CD14-positive monocyte (primary cell): Measurements from ENCODE around the gene SLC9A9. TPM values are rescaled to one million over a fixed set of nuclear protein-coding genes. Genes with fewer than 3 reads are reported as not detected.

ENCODE experiments used
- DNase-seq, 3 donors: peaks; one replicate each; pipeline ENCODE4 v3.0.0-alpha.2; 2011 to 2022
- H2AFZ ChIP-seq: 2 replicates; pipeline ENCODE4 v1.6.0; 2012; ENCODE audit warnings: mild to moderate bottlenecking, low read depth, low read length, inconsistent platforms; ENCODE audit not compliant: insufficient read depth, poor library complexity, severe bottlenecking
- H3K27ac ChIP-seq, 2 donors: 1 replicate in 1 of 2; 2 replicates in 1 of 2; pipeline ENCODE4 v1.5.1; 2012 to 2013; ENCODE audit warnings: low read length in 2 of 2, control low read depth in 1 of 2, inconsistent platforms in 1 of 2, low read depth in 1 of 2, mild to moderate bottlenecking in 1 of 2
- H3K27me3 ChIP-seq, 2 donors: one replicate each; pipeline versions ENCODE4 v1.6.0 to v1.6.1; 2011 to 2013; ENCODE audit warnings: low read length in 2 of 2; ENCODE audit not compliant: control insufficient read depth in 2 of 2, insufficient read depth in 2 of 2
- H3K36me3 ChIP-seq, 2 donors: replicated peaks in 1 of 2; 1 replicate in 1 of 2; 2 replicates in 1 of 2; pipeline versions ENCODE4 v1.5.1 to v1.6.1; 2012 to 2013; ENCODE audit warnings: low read length in 2 of 2, control low read depth in 1 of 2, inconsistent platforms in 1 of 2, mild to moderate bottlenecking in 1 of 2; ENCODE audit not compliant: insufficient read depth in 2 of 2, control insufficient read depth in 1 of 2
- H3K4me1 ChIP-seq, 2 donors: 1 replicate in 1 of 2; 2 replicates in 1 of 2; pipeline versions ENCODE4 v1.5.1 to v1.6.1; 2012 to 2013; ENCODE audit warnings: low read length in 2 of 2, control low read depth in 1 of 2, inconsistent platforms in 1 of 2, mild to moderate bottlenecking in 1 of 2, moderate library complexity in 1 of 2; ENCODE audit not compliant: insufficient read depth in 2 of 2, control insufficient read depth in 1 of 2
- H3K4me2 ChIP-seq: replicated peaks from 2 replicates; pipeline ENCODE3; 2012; ENCODE audit warnings: low read length, moderate library complexity, mild to moderate bottlenecking; ENCODE audit not compliant: poor library complexity, severe bottlenecking; ENCODE audit errors: extremely low read depth
- H3K4me3 ChIP-seq, 3 experiments: fragments of 200-600 bp in 1 of 3; sonication (generic) in 1 of 3; replicated peaks in 1 of 3; 1 replicate in 2 of 3; 2 replicates in 1 of 3; pipeline ENCODE4 v1.5.1; 2011 to 2013; ENCODE audit warnings: low read length in 3 of 3, mild to moderate bottlenecking in 3 of 3, control low read depth in 2 of 3, low read depth in 2 of 3, inconsistent platforms in 1 of 3, moderate library complexity in 1 of 3
- H3K79me2 ChIP-seq: 2 replicates; pipeline ENCODE4 v1.6.0; 2012; ENCODE audit warnings: mild to moderate bottlenecking, control low read depth, inconsistent platforms, low read length, moderate library complexity; ENCODE audit not compliant: insufficient read depth
- H3K9ac ChIP-seq: 2 replicates; pipeline ENCODE4 v1.6.0; 2017; ENCODE audit warnings: low read length, mild to moderate bottlenecking; ENCODE audit not compliant: insufficient read depth, poor library complexity, severe bottlenecking
- H3K9me3 ChIP-seq, 2 donors: replicated peaks in 1 of 2; 1 replicate in 1 of 2; 2 replicates in 1 of 2; pipeline versions ENCODE4 v1.5.1 to v1.6.1; 2012 to 2013; ENCODE audit warnings: low read length in 2 of 2, control low read depth in 1 of 2; ENCODE audit not compliant: control insufficient read depth in 1 of 2, insufficient read depth in 1 of 2
- H4K20me1 ChIP-seq: 2 replicates; pipeline ENCODE4 v1.6.0; 2012; ENCODE audit warnings: mild to moderate bottlenecking, low read length, control low read depth, moderate library complexity; ENCODE audit not compliant: insufficient read depth
- H3K27ac Mint-ChIP-seq, 7 donors: one replicate each; pipeline ENCODE4 v1.8.0; 2020; ENCODE audit warnings: mild to moderate bottlenecking in 7 of 7, mixed read lengths in 7 of 7, moderate library complexity in 6 of 7, inconsistent platforms in 2 of 7
- H3K27me3 Mint-ChIP-seq, 3 donors: one replicate each; pipeline ENCODE4 v1.8.0; 2021 to 2022; ENCODE audit warnings: low read depth in 3 of 3, mild to moderate bottlenecking in 3 of 3, mixed read lengths in 3 of 3, moderate library complexity in 3 of 3, inconsistent platforms in 1 of 3
- H3K36me3 Mint-ChIP-seq, 2 donors: one replicate each; pipeline ENCODE4 v1.8.0; 2020; ENCODE audit warnings: mixed read lengths in 2 of 2, inconsistent platforms in 1 of 2, mild to moderate bottlenecking in 1 of 2
- H3K4me1 Mint-ChIP-seq: one replicate; pipeline ENCODE4 v1.8.0; 2020; ENCODE audit warnings: mild to moderate bottlenecking, mixed read lengths
- H3K4me3 Mint-ChIP-seq, 2 donors: one replicate each; pipeline ENCODE4 v1.8.0; 2020; ENCODE audit warnings: mild to moderate bottlenecking in 2 of 2, mixed read lengths in 2 of 2, moderate library complexity in 1 of 2
- H3K9me3 Mint-ChIP-seq, 7 donors: one replicate each; pipeline ENCODE4 v1.8.0; 2020 to 2022; ENCODE audit warnings: mixed read lengths in 7 of 7, mild to moderate bottlenecking in 6 of 7, moderate library complexity in 6 of 7, inconsistent platforms in 2 of 7
- WGBS: methylation state at CpG from one replicate; pipeline ENCODE4 v1.1.5; 2013; ENCODE audit warnings: missing lambda C conversion rate; ENCODE audit not compliant: insufficient coverage; 5-methylcytosine and 5-hydroxymethylcytosine counted together
- intact Hi-C, 2 donors: fragments of 100-400 bp; cut with micrococcal nuclease; formaldehyde crosslinking; loops; one replicate each; pipeline versions ENCODE4 v1.15.0 to v1.15.1; 2023
- polyA plus RNA-seq, 3 donors: library from polyadenylated mRNA; depleted of rRNA in 1 of 3; unstranded in 2 of 3; stranded (reverse) in 1 of 3; fragments of 300-500 nt in 2 of 3; fragments of >200 nt in 1 of 3; fragmentation: Illumina TruSeq in 2 of 3; gene quantifications; 1 replicate in 2 of 3; 2 replicates in 1 of 3; pipeline ENCODE4 v1.2.3, GENCODE V29; 2012 to 2021
- TF ChIP-seq, protein P1 (sequence below): fragments of 200-600 bp; IDR thresholded peaks from one replicate; pipeline ENCODE4 v1.8.0; 2022; ENCODE audit warnings: antibody characterized with exemption, mild to moderate bottlenecking

The SLC9A9 gene
- polyA plus RNA-seq, 3 donors = 14.1 to 32.8 (median 27.0) TPM

DNA sequence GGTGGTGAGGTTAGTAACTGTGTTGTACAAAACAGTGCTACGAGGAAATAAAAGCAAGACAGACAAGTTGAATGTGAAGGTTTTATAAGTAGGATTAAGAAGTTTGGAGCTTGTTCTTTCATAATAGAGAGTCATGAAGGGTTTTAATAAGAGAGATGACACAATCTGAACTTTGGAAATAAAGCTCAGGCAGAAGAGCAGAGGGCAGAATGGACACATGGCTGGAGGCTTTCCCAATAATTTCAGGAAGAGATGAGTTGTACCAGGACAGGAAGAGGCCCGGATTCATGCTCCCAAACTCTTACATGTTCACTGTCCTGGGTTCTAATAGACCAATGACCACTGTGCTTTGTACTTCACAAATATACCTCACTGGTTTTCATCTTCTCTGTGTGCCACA, 194.8 kb downstream of the SLC9A9 start:
- intact Hi-C loops = no loop called here
- Histone ChIP-seq H3K36me3 (peaks cover 3 to 18% of the 10 kb centered on the region in 2 donors), H3K27ac (no peak overlapping the region), H3K4me3 (no peak overlapping the region), H4K20me1 (no peaks in the 10 kb centered on the region), H3K4me1 (peaks cover 4 to 7% of the 10 kb centered on the region in 2 donors), H2AFZ (no peak overlapping the region), H3K9me3 (no peaks in the 10 kb centered on the region), H3K9ac (no peak overlapping the region), H3K4me2 (no peak overlapping the region), H3K79me2 (no peaks in the 10 kb centered on the region), H3K27me3 (no peaks in the 10 kb centered on the region)
- no peak for DNase-seq
- H3K4me1 Mint-ChIP-seq = peaks cover 8% of the 10 kb centered on the region
- peaks cover 0 to 1% (median 0%) of the 10 kb centered on the region in 3 donors for H3K27me3 Mint-ChIP-seq
- TF ChIP-seq, protein P1, sequence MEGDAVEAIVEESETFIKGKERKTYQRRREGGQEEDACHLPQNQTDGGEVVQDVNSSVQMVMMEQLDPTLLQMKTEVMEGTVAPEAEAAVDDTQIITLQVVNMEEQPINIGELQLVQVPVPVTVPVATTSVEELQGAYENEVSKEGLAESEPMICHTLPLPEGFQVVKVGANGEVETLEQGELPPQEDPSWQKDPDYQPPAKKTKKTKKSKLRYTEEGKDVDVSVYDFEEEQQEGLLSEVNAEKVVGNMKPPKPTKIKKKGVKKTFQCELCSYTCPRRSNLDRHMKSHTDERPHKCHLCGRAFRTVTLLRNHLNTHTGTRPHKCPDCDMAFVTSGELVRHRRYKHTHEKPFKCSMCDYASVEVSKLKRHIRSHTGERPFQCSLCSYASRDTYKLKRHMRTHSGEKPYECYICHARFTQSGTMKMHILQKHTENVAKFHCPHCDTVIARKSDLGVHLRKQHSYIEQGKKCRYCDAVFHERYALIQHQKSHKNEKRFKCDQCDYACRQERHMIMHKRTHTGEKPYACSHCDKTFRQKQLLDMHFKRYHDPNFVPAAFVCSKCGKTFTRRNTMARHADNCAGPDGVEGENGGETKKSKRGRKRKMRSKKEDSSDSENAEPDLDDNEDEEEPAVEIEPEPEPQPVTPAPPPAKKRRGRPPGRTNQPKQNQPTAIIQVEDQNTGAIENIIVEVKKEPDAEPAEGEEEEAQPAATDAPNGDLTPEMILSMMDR = no peak
- no peak overlapping the region for H3K4me3 Mint-ChIP-seq
- 100% methylated on average over 1 of the region's 2 CpGs for WGBS
- peaks cover 27 to 45% of the 10 kb centered on the region in 2 donors for H3K36me3 Mint-ChIP-seq
- H3K9me3 Mint-ChIP-seq = peaks cover 0 to 5% (median 0%) of the 10 kb centered on the region in 7 donors
- H3K27ac Mint-ChIP-seq = no peak overlapping the region

DNA sequence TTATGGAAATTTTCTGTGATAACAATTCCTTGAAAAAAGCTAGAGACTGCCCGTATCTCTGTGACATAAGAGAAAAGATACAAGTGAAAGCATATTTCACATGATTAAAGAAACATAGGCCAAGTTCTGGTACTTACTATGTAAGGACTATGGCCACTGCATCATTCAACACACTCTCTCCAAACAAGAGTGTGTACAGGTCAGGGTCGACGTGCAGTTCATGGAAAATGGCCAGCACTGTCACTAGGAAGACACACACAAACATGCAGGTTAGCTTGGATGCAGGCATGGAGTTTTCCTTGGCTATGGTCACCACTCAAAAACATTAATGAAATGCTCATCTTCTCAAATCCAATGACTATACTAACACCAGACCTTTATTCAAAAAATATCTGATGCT, 196.2 kb downstream of the SLC9A9 start:
- H3K79me2 ChIP-seq = no peaks in the 10 kb centered on the region
- H3K4me1 ChIP-seq = peaks cover 4 to 7% of the 10 kb centered on the region in 2 donors
- intact Hi-C loops = no loop called here
- H3K4me3 ChIP-seq = no peak overlapping the region
- no peaks in the 10 kb centered on the region for H4K20me1 ChIP-seq
- H3K27me3 ChIP-seq = no peaks in the 10 kb centered on the region
- peaks cover 8% of the 10 kb centered on the region for H3K4me1 Mint-ChIP-seq
- TF ChIP-seq, protein P1 = no peak
- no peak overlapping the region for H2AFZ ChIP-seq
- H3K4me2 ChIP-seq = no peak overlapping the region
- peaks cover 0 to 5% (median 0%) of the 10 kb centered on the region in 7 donors for H3K9me3 Mint-ChIP-seq
- no peak overlapping the region for H3K4me3 Mint-ChIP-seq
- no peak for DNase-seq
- H3K36me3 Mint-ChIP-seq = peaks cover 30 to 46% of the 10 kb centered on the region in 2 donors
- no peaks in the 10 kb centered on the region for H3K9me3 ChIP-seq
- H3K27ac Mint-ChIP-seq = no peak overlapping the region
- H3K27ac ChIP-seq = no peak overlapping the region
- H3K36me3 ChIP-seq = peaks cover 3 to 18% of the 10 kb centered on the region in 2 donors
- H3K27me3 Mint-ChIP-seq = peaks cover 0 to 1% (median 0%) of the 10 kb centered on the region in 3 donors
- no peak overlapping the region for H3K9ac ChIP-seq
- 85% methylated on average over 2 of the region's 3 CpGs for WGBS
